HG03175 (cell line): ENCODE data around the gene N4BP2.
"Not testable (repeated sequence)": the region's sequence is repeated elsewhere in the genome, so short reads cannot be mapped to it uniquely, and the experiment has no call there.

Experiments
- ATAC-seq: cut with Tn5 transposase; IDR thresholded peaks from one replicate; pipeline ENCODE4 v1.9.1; 2021; ENCODE audit warnings: mild to moderate bottlenecking, moderate library complexity; ENCODE audit not compliant: unreplicated experiment

N4BP2 gene

DNA sequence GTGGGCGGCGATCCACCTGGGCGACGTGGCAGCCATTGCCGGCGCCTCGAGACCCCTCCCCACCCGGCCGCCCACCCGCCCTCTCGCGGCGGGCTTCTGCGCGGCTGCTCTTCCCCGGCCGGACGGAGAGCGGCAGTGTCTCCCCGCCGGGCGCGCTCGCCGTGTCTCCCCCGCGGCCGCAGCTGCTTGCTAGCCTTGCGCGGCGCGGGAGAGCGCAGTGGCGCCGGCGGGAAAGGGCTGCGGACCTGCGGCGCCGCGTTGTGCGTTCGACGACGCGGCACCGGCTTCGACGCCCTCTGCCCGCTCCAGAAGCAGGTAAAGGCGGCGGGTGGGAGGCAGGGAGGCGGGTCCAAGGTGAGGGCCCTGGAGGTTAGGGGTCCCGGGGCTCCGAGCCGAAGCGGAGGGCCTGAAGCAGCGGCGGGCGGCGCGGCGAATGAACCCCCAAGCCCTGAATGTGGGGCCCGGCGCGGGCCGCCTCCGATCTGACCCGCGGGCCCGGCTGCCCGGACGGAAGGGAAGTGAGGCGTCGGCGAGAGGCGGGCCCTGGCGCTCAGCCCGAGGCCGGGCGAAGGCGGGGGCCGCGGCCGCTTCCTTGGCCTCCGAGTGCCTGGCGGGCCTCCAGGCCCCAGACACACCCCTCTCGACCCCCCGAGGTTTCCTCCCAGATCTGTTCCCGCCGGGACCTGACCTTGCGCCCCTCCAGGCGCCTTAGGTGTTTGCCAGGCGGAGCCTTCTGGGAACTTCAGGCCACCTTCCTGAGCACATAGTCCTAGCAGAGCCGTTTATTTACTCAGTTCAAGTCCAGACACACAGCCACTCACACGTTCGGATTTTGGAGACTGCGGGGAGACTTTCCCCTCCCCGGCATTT lies at the start of gene N4BP2:
N4BP2 (plus strand) TSS at position 135 of the 870 bp plus-strand sequence. CDS start 40,491 bp downstream, outside the sequence.
- ATAC-seq, result peak; percentile 52

DNA sequence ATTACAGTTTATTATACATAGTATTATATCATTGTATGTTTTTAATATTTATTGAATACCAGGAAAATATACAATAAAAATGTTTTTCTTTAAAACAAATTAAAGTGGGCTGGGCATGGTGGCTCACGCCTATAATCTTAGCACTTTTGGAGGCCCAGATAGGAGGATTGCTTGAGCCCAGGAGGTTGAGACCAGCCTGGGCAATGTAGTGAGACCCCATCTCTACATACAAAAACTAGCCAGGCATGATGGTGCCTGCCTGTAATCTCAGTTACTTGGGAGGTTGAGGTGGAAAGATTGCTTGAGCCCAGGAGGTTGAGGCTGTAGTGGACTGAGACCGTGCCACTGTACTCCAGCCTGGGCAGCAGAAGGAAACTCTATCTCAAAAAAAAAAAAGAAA lies 40.6 kb upstream of the N4BP2 start:
- ATAC-seq, result no peak

- no peak for ATAC-seq
Measured at GRCh38 chr4:40020221-40020620, 36.4 kb upstream of the N4BP2 start.

DNA sequence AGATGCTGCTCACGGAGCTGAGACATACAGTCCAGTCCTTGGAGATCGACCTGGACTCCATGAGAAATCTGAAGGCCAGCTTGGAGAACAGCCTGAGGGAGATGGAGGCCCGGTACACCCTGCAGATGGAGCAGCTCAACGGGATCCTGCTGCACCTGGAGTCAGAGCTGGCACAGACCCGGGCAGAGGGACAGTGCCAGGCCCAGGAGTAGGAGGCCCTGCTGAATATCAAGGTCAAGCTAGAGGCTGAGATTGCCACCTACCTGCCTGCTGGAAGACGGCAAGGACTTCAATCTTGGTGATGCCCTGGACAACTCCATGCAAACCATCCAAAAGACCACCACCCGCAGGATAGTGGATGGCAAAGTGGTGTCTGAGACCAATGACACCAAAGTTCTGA lies 35.5 kb upstream of the N4BP2 start:
- not testable (repeated sequence) for ATAC-seq

DNA sequence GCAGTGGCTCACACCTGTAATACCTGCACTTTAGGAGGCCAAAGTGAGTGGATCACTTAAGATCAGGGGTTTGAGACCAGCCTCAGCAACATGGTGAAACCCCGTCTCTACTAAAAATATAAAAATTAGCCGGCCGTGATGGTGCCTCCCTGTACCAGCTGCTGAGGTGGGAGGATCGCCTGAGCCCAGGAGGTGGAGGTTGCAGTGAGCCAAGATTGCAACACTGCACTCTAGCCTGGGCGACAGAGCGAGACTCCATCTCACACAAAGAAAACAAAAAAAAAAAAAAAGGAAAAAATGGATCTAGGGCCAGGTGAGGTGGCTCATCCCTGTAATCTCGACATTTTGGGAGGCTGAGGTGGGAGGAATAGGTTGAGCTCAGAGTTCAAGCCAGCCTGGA lies 32.6 kb upstream of the N4BP2 start:
- ATAC-seq, result not testable (repeated sequence)

GRCh38 chr4:40032785-40033184 lies 23.9 kb upstream of the N4BP2 start:
- no peak for ATAC-seq

GRCh38 chr4:40033613-40034012 lies 23.0 kb upstream of the N4BP2 start:
- no peak for ATAC-seq

GRCh38 chr4:40038977-40039376 lies 17.7 kb upstream of the N4BP2 start:
- no peak for ATAC-seq

- no peak for ATAC-seq
Measured at GRCh38 chr4:40040908-40041307, 15.7 kb upstream of the N4BP2 start.

GRCh38 chr4:40043786-40044185 lies 12.9 kb upstream of the N4BP2 start:
- no peak for ATAC-seq

GRCh38 chr4:40046311-40046980 lies 10.2 kb upstream of the N4BP2 start:
- ATAC-seq, result no peak

DNA sequence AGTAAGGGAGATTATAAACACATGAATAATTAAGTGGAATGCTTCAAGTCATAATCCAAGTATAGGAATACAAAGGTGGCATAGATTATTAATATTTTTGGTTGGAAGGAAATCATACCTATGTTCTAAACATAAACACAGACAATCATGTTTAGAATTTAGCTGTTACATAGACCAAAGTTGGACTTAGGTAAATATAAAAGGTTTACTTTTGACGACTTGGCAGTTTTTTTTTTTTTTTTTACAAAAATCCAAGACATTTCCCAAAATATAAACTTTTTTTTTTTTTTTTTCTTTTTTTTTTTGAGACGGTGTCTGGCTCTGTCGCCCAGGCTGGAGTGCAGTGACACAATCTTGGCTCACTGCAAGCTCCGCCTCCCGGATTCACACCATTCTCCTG lies 3.5 kb upstream of the N4BP2 start:
- no peak for ATAC-seq

GRCh38 chr4:40055511-40055862 lies 1.2 kb upstream of the N4BP2 start:
- no peak for ATAC-seq

DNA sequence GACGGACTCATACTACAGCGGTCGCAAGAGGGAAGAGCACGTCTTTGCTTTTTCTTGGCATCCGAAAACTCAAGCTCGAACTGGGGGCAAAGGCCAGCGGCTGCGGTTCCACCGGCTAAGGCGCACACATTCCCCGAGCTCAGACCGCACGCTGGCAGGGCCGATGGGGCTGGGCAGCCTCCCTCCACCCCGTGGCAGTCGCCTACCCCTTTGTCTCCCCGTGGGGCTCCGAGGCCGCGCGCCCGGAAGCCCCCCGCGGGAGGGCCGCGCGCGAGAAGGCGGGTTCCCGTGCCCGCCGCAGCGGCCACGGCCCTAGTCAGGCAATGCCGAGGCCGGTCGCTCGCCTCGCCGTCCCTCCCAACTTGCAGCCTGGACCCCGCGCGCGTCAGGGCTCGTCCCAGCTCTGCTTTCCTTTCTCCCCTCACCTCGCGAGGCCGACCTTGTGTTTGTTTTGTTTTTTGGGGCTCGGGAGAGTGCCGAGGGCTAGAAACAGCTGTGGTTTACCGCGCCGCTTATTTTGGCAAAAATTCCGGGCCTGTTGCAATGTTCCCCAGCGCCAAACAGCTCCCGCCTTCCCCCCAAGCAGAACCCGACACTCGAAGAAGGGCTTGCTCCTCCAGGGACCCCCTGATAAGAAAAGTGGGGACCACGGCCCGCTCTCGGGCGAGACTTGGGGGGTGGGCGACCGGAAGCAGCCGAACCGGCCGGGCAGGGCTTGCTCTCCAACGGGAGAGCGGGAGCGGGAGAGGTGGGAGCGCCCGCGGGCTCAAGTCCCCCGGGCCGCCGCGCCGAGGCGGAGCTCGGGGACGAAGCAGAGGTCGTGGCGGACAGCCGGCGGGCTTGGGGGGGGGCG lies 561 bp upstream of the N4BP2 start:
- ATAC-seq, result no peak

DNA sequence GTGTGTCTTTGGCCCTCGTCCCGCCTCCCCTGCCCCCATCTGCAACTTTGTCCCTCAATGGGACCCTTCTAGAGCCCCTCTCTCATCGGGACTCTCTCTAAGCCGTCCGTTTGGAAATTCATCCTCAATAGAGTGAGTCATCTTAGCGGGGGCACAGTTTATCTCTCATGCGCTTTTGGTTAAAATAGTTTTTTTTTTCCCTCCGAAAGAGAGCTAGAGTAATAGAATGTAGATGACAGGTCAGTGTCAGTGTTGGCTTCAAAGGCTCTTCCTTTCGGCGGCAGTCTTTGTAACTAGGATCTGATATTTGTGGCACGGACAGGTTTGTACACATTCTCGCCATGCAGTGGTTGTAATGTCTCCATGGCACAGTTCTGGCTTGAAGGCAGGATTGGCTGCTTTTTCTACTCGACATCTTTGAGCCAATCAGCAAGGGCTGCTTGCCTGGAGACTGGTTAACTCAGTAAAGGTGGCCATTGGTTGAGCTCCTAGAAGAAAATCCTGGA lies 989 bp downstream of the N4BP2 start:
- ATAC-seq, result peak; percentile 78

- ATAC-seq, result no peak
Measured at GRCh38 chr4:40058121-40058520, 1.5 kb downstream of the N4BP2 start.

DNA sequence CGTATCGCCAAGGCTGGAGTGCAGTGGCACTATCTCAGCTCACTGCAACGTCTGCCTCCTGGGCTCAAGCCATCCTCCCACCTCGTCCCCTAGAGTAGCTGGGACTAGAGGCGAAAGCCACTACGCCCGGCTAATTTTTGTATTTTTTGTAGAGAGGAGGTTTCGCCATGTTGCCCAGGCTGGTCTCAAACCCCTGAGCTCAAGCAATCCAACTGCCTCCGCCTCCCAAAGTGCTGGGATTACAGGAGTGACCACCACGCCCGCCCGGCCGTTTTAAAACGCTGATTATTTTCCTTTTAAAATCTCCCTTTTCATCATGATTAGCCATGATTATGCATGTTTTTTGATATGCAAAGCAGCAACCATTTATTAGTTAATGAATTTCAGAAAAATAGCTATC lies 2.2 kb downstream of the N4BP2 start:
- ATAC-seq, result no peak

GRCh38 chr4:40059362-40059761 lies 2.7 kb downstream of the N4BP2 start:
- no peak for ATAC-seq

- no peak for ATAC-seq
Measured at GRCh38 chr4:40065010-40065409, 8.4 kb downstream of the N4BP2 start.

DNA sequence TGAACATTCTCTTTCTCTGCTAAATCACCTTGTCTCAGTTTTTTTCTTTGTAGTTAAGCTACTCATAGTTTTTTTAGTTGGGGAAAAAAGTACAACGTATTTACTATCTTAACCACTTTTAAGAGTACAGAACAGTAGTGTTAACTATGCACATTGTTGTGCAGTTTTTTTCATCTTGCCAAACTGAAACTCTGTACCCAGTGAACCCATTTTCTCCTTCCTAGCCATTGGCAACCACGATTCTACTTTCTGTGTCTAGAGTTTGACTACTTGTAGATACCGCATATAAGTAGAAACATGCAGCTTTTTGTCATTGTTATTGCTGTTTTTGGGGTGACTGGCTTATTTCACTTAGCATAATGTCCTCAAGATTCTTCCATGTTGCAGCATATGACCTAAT lies 10.0 kb downstream of the N4BP2 start:
- ATAC-seq, result no peak

DNA sequence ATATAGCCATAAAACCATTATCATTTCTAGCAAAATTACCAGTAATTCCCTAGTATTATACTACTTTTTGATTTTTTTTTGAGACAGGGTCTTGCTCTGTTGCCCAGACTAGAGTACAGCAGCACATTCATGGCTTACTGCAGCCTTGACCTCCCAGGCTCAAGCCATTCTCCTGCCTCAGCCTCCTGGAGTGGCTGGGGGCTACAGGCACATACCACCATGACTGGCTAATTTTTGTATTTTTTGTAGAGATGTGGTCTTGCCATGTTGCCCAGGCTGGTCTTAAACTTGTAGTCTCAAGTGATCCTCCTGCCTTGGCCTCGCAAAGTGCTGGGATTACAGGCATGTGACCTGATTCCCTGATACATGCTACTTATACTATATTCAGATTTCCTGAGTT lies 13.7 kb downstream of the N4BP2 start:
- ATAC-seq, result no peak
